SK-N-SH (cell line): ENCODE measurements around the gene SCAMP5. TPM values are rescaled to one million over a fixed set of nuclear protein-coding genes. Genes with fewer than 3 reads are reported as not detected.

Experiments
- CTCF ChIA-PET: fragments of 300-600, 350-600 bp; formaldehyde crosslinking; extraction: SDS; loops from one replicate; lab custom pipeline; 2021; lab: Yijun Ruan, JAX
- POLR2A ChIA-PET: fragments of 350-600 bp; sonication (Branson Sonifier 250); formaldehyde crosslinking; extraction: SDS; loops from one replicate; lab custom pipeline; 2020; ENCODE audit warnings: antibody characterized with exemption, inconsistent platforms; lab: Yijun Ruan, JAX
- DNase-seq: peaks from one replicate; pipeline ENCODE4 v3.0.0; 2012
- H2AFZ ChIP-seq: fragments of 200-600 bp; sonication (generic); 2 replicates; pipeline ENCODE4 v1.8.1; 2016; ENCODE audit warnings: antibody characterized with exemption, mild to moderate bottlenecking, low read depth
- H3F3A ChIP-seq: fragments of 200-600 bp; sonication (generic); replicated peaks from 2 replicates; pipeline ENCODE3; 2016; ENCODE audit warnings: antibody characterized with exemption, mild to moderate bottlenecking; ENCODE audit not compliant: insufficient read depth
- H3K27ac ChIP-seq, 2 experiments: fragments of 200-500 bp in 1 of 2; fragments of 200-600 bp in 1 of 2; sonication (Bioruptor generic) in 1 of 2; sonication (generic), shearing (Covaris generic) in 1 of 2; 2 replicates each; pipeline versions ENCODE4 v1.5.1 to v1.6.1; 2014 to 2016; ENCODE audit warnings: low read depth in 2 of 2, inconsistent platforms in 1 of 2, low read length in 1 of 2, mild to moderate bottlenecking in 1 of 2, mixed read lengths in 1 of 2
- H3K27me3 ChIP-seq: fragments of 200-600 bp; sonication (generic), shearing (Covaris generic); 2 replicates; pipeline ENCODE4 v1.6.1; 2016; ENCODE audit warnings: mixed run types; ENCODE audit not compliant: insufficient read depth
- H3K36me3 ChIP-seq, 2 experiments: fragments of 200-500 bp in 1 of 2; fragments of 200-600 bp in 1 of 2; sonication (Bioruptor generic) in 1 of 2; sonication (generic) in 1 of 2; replicated peaks in 1 of 2; 2 replicates each; pipeline versions ENCODE3 to v1.5.1; 2014 to 2016; ENCODE audit warnings: low read length in 1 of 2, mild to moderate bottlenecking in 1 of 2; ENCODE audit not compliant: insufficient read depth in 2 of 2, control insufficient read depth in 1 of 2
- H3K4me1 ChIP-seq, 2 experiments: fragments of 200-500 bp in 1 of 2; fragments of 200-600 bp in 1 of 2; sonication (Bioruptor generic) in 1 of 2; sonication (generic), shearing (Covaris generic) in 1 of 2; 2 replicates each; pipeline versions ENCODE4 v1.5.1 to v1.6.1; 2014 to 2016; ENCODE audit warnings: low read depth in 1 of 2, low read length in 1 of 2, mixed run types in 1 of 2; ENCODE audit not compliant: insufficient read depth in 2 of 2, control insufficient read depth in 1 of 2
- H3K4me2 ChIP-seq: fragments of 200-600 bp; sonication (generic), shearing (Covaris generic); 2 replicates; pipeline ENCODE4 v1.6.1; 2017; ENCODE audit warnings: mixed run types
- H3K4me3 ChIP-seq, 2 experiments: fragments of 200-500 bp in 1 of 2; fragments of 200-600 bp in 1 of 2; sonication (Bioruptor generic) in 1 of 2; sonication (generic), shearing (Covaris generic) in 1 of 2; 2 replicates each; pipeline versions ENCODE4 v1.5.1 to v1.8.1; 2014 to 2016; ENCODE audit warnings: low read depth in 2 of 2, inconsistent platforms in 1 of 2, low read length in 1 of 2, mild to moderate bottlenecking in 1 of 2, mixed read lengths in 1 of 2, moderate library complexity in 1 of 2
- H3K79me2 ChIP-seq: fragments of 200-600 bp; sonication (generic); 2 replicates; pipeline ENCODE4 v1.8.1; 2017; ENCODE audit warnings: mild to moderate bottlenecking; ENCODE audit not compliant: insufficient read depth
- H3K9ac ChIP-seq: fragments of 200-600 bp; sonication (generic); 2 replicates; pipeline ENCODE4 v1.6.1; 2017; ENCODE audit warnings: mixed run types
- H3K9me2 ChIP-seq: fragments of 200-600 bp; sonication (generic); 2 replicates; pipeline ENCODE4 v1.6.1; 2017; ENCODE audit warnings: mixed run types
- H3K9me3 ChIP-seq: fragments of 200-600 bp; sonication (generic); 2 replicates; pipeline ENCODE4 v1.6.1; 2017; ENCODE audit warnings: mixed run types, mild to moderate bottlenecking, moderate library complexity
- H4K20me1 ChIP-seq: fragments of 200-600 bp; sonication (generic); 2 replicates; pipeline ENCODE4 v1.6.1; 2017; ENCODE audit warnings: mild to moderate bottlenecking, mixed run types; ENCODE audit not compliant: insufficient read depth
- FOSL2 ChIP-seq: IDR thresholded peaks from 2 replicates; pipeline ENCODE4 v1.4.0; 2012; ENCODE audit warnings: low read depth, mild to moderate bottlenecking, moderate library complexity, borderline replicate concordance
- GABPA ChIP-seq: IDR thresholded peaks from 2 replicates; pipeline ENCODE4 v1.4.0; 2012; ENCODE audit warnings: low read depth, mild to moderate bottlenecking
- MEF2A ChIP-seq: IDR thresholded peaks from 2 replicates; pipeline ENCODE4 v1.4.0; 2012; ENCODE audit warnings: low read depth, borderline replicate concordance
- NRF1 ChIP-seq: IDR thresholded peaks from 2 replicates; pipeline ENCODE4 v1.6.1; 2012; ENCODE audit warnings: low read depth, mild to moderate bottlenecking, low read length
- PBX3 ChIP-seq: IDR thresholded peaks from 2 replicates; pipeline ENCODE4; 2012
- RAD21 ChIP-seq: IDR thresholded peaks from 2 replicates; pipeline ENCODE4 v1.6.1; 2012; ENCODE audit warnings: mild to moderate bottlenecking, low read length
- RFX5 ChIP-seq: IDR thresholded peaks from 2 replicates; pipeline ENCODE4 v1.6.1; 2012; ENCODE audit warnings: mild to moderate bottlenecking, improper control_type of control experiment, low read length
- RXRA ChIP-seq: IDR thresholded peaks from 2 replicates; pipeline ENCODE4 v1.4.0; 2012; ENCODE audit warnings: low read depth, mild to moderate bottlenecking, borderline replicate concordance
- USF1 ChIP-seq: IDR thresholded peaks from 2 replicates; pipeline ENCODE4 v1.4.0; 2012; ENCODE audit warnings: low read depth, borderline replicate concordance
- ZBTB33 ChIP-seq: IDR thresholded peaks from 2 replicates; pipeline ENCODE4 v1.4.0; 2012; ENCODE audit warnings: low read depth, borderline replicate concordance
- WGBS: methylation state at CpG from one replicate; pipeline ENCODE4 v1.1.6; 2017; ENCODE audit warnings: low lambda C conversion rate; 5-methylcytosine and 5-hydroxymethylcytosine counted together
- polyA plus RNA-seq, 3 experiments: library from polyadenylated mRNA; depleted of rRNA; stranded (reverse); fragments of >200 nt; gene quantifications; 2 replicates each; pipeline ENCODE4 v1.2.3, GENCODE V29; 2012
- TF ChIP-seq, protein P1 (sequence below): IDR thresholded peaks from 2 replicates; pipeline ENCODE4 v1.6.1; 2012; ENCODE audit warnings: mild to moderate bottlenecking, low read depth, low read length, moderate library complexity

Gene SCAMP5
- polyA plus RNA-seq, 1 of the 3 experiments (the other 2 are of a cell fraction), result 27.9 TPM

DNA sequence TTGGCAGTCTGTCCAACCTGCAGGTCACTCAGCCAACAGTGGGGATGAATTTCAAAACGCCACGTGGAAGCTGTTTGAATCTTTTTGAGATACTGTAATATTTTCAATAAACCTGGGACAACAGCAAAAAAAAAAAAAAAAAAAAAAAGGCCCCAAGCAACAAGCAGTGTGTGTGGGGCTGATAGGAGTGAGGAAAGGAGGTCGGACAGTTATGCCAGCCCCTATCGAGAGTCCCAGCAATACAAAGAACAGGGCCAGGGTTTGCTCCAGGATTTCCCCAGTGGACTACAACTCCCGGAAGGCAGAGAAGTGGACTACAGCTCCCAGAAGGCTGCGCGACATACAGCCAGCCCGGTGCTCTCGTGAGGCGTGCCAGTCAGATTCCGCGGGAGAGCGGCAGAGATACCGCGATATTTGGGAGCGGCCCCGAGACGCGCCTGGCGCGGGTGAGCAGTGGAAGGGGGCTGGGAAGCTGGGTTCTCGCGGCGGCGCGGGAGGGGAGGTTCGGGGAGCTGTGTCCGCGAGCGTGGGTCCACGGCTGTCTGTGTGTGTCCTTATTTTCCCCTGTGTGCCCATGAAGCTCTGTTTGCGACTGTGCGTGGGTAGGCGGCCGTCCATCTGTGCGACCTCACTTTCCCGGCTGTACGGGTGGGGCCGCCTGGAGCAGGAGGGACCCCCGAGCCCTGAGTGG is 28.0 kb downstream of the SCAMP5 start, which contains the start of gene PPCDC (continued):
- TF ChIP-seq ZBTB33, result peak; percentile 100
- TF ChIP-seq PBX3, result 0 out of 2 replicates have a peak, but pooled peaks have one; percentile 21
- TF ChIP-seq, all 33 proteins: peak for 12

DNA sequence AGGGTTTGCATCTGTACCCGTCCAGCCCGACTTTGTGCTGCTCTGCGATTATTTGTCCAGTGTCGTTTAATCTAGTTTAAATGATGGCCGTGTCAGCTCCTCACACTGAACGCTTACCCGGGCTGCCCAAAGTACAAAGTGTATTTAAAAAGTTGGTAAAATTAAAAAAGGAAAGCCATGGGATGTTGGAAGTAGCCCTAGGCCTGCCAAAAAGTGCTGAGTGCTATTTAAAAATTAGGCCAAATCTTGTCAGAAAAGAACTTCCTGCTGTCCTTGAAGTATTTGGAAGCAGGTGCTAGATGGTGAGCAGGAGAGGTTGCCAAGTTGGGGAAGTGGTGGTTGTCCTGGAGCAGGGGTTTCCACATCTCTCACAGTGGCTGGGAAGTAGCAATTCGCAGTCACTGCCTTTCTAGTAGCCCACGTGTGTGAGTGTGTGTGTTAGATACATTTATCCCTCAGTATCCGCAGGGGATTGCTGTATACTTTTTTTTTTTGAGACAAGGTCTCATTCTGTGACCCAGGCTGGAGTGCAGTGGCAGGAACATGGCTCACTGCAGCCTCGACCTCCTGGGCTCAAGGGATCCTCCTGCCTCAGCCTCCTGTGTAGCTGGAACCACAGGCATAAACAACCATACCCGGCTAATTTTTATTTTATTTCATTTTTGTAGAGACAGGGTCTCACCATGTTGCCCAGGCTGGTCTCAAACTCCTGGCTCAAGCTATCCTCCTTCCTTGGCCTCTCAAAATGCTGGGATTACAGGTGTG is 28.7 kb downstream of the SCAMP5 start:
- H2AFZ ChIP-seq, result peak overlapping the region; percentile 94
- H3K27me3 ChIP-seq, result no peaks in the 10 kb centered on the region
- ChIA-PET POLR2A (interaction anchor here (0.7 to 1.6 kb wide), 13 partner anchors 12 to 192 kb away, joined by 3 to 15 read pairs (median 6); partner anchors contain the start of genes C15orf39, COX5A, RPP25 and SCAMP5), CTCF (interaction anchor here (0.6 to 10.3 kb wide), 7 partner anchors 17 to 183 kb away, joined by 3 to 238 read pairs (median 3); partner anchors contain the start of genes C15orf39, RPP25 and SCAMP5)
- TF ChIP-seq MEF2A, result no peak
- no peak for TF ChIP-seq FOSL2
- H3K9me2 ChIP-seq, result no peaks in the 10 kb centered on the region
- peaks cover 0 to 4% of the 10 kb centered on the region in 2 experiments for H3K36me3 ChIP-seq
- H3K9ac ChIP-seq, result peak overlapping the region; percentile 100
- peak overlapping the region; percentile 99 for H3K4me2 ChIP-seq
- no peaks in the 10 kb centered on the region for H4K20me1 ChIP-seq
- H3K9me3 ChIP-seq, result no peaks in the 10 kb centered on the region
- peak overlapping the region; percentile 94 to 97 for H3K4me3 ChIP-seq
- peak overlapping the region; percentile 63 to 89 for H3K27ac ChIP-seq
- H3K4me1 ChIP-seq, result peaks cover 0 to 6% of the 10 kb centered on the region in 2 experiments; a peak in 1 of 4 replicates
- peaks cover 15% of the 10 kb centered on the region for H3K79me2 ChIP-seq
- no peaks in the 10 kb centered on the region for H3F3A ChIP-seq
- peak; percentile 47 for DNase-seq
- WGBS, result 13% methylated on average over 12 of the region's 12 CpGs

GRCh38 chr15:75025107-75025506 is 29.7 kb downstream of the SCAMP5 start:
- Histone ChIP-seq H3F3A (no peaks in the 10 kb centered on the region), H3K4me3 (no peak overlapping the region), H3K9me3 (no peaks in the 10 kb centered on the region), H3K4me1 (peaks cover 8 to 12% of the 10 kb centered on the region in 2 experiments; a peak in 2 of 4 replicates), H3K27ac (no peak overlapping the region), H3K79me2 (peaks cover 15% of the 10 kb centered on the region), H3K9me2 (no peaks in the 10 kb centered on the region), H4K20me1 (no peaks in the 10 kb centered on the region), H3K4me2 (no peak overlapping the region; the same call in 1 of the 2 replicates), H3K36me3 (no peaks in the 10 kb centered on the region), H3K27me3 (no peaks in the 10 kb centered on the region), H2AFZ (no peak overlapping the region), H3K9ac (no peak overlapping the region)
- 91% methylated on average over 3 of the region's 3 CpGs for WGBS
- POLR2A ChIA-PET, result interaction anchor here (1.5 to 1.6 kb wide), 2 partner anchors 30 to 179 kb away, joined by 3 to 9 read pairs; partner anchors contain the start of gene SCAMP5
- CTCF ChIA-PET, result interaction anchor here (1.1 to 10.3 kb wide), 4 partner anchors 68 to 191 kb away, joined by 3 to 238 read pairs (median 5); partner anchors contain the start of genes C15orf39 and RPP25
- no peak for DNase-seq
- TF ChIP-seq GABPA, result no peak
- no peak for TF ChIP-seq RXRA
- no peak for TF ChIP-seq RFX5
- TF ChIP-seq, protein P1, sequence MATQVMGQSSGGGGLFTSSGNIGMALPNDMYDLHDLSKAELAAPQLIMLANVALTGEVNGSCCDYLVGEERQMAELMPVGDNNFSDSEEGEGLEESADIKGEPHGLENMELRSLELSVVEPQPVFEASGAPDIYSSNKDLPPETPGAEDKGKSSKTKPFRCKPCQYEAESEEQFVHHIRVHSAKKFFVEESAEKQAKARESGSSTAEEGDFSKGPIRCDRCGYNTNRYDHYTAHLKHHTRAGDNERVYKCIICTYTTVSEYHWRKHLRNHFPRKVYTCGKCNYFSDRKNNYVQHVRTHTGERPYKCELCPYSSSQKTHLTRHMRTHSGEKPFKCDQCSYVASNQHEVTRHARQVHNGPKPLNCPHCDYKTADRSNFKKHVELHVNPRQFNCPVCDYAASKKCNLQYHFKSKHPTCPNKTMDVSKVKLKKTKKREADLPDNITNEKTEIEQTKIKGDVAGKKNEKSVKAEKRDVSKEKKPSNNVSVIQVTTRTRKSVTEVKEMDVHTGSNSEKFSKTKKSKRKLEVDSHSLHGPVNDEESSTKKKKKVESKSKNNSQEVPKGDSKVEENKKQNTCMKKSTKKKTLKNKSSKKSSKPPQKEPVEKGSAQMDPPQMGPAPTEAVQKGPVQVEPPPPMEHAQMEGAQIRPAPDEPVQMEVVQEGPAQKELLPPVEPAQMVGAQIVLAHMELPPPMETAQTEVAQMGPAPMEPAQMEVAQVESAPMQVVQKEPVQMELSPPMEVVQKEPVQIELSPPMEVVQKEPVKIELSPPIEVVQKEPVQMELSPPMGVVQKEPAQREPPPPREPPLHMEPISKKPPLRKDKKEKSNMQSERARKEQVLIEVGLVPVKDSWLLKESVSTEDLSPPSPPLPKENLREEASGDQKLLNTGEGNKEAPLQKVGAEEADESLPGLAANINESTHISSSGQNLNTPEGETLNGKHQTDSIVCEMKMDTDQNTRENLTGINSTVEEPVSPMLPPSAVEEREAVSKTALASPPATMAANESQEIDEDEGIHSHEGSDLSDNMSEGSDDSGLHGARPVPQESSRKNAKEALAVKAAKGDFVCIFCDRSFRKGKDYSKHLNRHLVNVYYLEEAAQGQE, result no peak
- TF ChIP-seq ZBTB33, result no peak
- TF ChIP-seq RAD21, result no peak
- TF ChIP-seq USF1, result no peak
- no peak for TF ChIP-seq NRF1
